NCI-H2029 treated with DMSO at 0.1 percent for 48 hours (cell line): Measurements from ENCODE around the gene LBH.

Source experiments
- DNase-seq: peaks from one replicate; lab custom pipeline; 2025; lab: John Stamatoyannopoulos, UW

The LBH gene

GRCh38 chr2:30235859-30236535 lies 4.7 kb downstream of the LBH start:
- no peak for DNase-seq

- no peak for DNase-seq
These were observed 5.4 kb downstream of the LBH start for GRCh38 chr2:30236591-30237238.

- DNase-seq: no peak
These were observed 6.1 kb downstream of the LBH start for GRCh38 chr2:30237239-30237965.

- DNase-seq: no peak
These were observed 6.8 kb downstream of the LBH start for GRCh38 chr2:30237966-30238800.

GRCh38 chr2:30239308-30239985 lies 8.1 kb downstream of the LBH start:
- no peak for DNase-seq

GRCh38 chr2:30239986-30240752 lies 8.8 kb downstream of the LBH start:
- no peak for DNase-seq

- DNase-seq: no peak
These were observed 11.9 kb downstream of the LBH start for GRCh38 chr2:30243231-30243630.

- no peak for DNase-seq
These were observed 14.0 kb downstream of the LBH start for GRCh38 chr2:30245364-30245763.

- DNase-seq: no peak
These were observed 17.5 kb downstream of the LBH start for GRCh38 chr2:30248791-30249190.

- DNase-seq: no peak
These were observed 18.0 kb downstream of the LBH start for GRCh38 chr2:30249354-30249753.

GRCh38 chr2:30250421-30250820 lies 19.1 kb downstream of the LBH start:
- DNase-seq: no peak

- no peak for DNase-seq
These were observed 21.7 kb downstream of the LBH start for GRCh38 chr2:30252723-30253701.

- no peak for DNase-seq
These were observed 22.7 kb downstream of the LBH start for GRCh38 chr2:30253873-30254684.

GRCh38 chr2:30254685-30255001 lies 23.3 kb downstream of the LBH start:
- DNase-seq: no peak

- no peak for DNase-seq
These were observed 23.7 kb downstream of the LBH start for GRCh38 chr2:30255026-30255425.

GRCh38 chr2:30255466-30256408 lies 24.4 kb downstream of the LBH start:
- peak; percentile 4 for DNase-seq

GRCh38 chr2:30257266-30258214 lies 26.2 kb downstream of the LBH start:
- no peak for DNase-seq
